ENCODE data around the gene COQ10A. TPM values are rescaled to one million over a fixed set of nuclear protein-coding genes. Genes with fewer than 3 reads are reported as not detected.

COQ10A gene
- total RNA-seq, 1 experiment from 2014 or later: 6.9 TPM

GRCh38 chr12:56299308-56299852 lies 32.6 kb downstream of the COQ10A start:
- no peak for DNase-seq
- Histone ChIP-seq H2AFZ (peak overlapping the region; percentile 84), H3K79me2 (ENCODE audit: low read depth) (peaks cover 57% of the 10 kb centered on the region), H3K4me1 (replicated peaks; ENCODE audit: insufficient read depth) (peaks cover 33% of the 10 kb centered on the region), H4K20me1 (ENCODE audit: insufficient read depth) (no peaks in the 10 kb centered on the region), H3K27me3 (ENCODE audit: insufficient read depth, low read depth) (no peaks in the 10 kb centered on the region), H3K4me3 (peak overlapping the region; percentile 88), H3K4me2 (peak overlapping the region; percentile 91), H3K9me2 (ENCODE audit: insufficient read depth) (no peaks in the 10 kb centered on the region), H3K27ac (peak overlapping the region; percentile 31; the same call in 1 of the 2 replicates), H3F3A (ENCODE audit: insufficient read depth, low read depth) (peaks cover 24% of the 10 kb centered on the region; the same call in 1 of the 2 replicates), H3K36me3 (ENCODE audit: low read depth) (0 out of 2 replicates have a peak, but pooled peaks cover 11% of the 10 kb centered on the region), H3K9me3 (ENCODE audit: insufficient read depth, low read depth) (no peaks in the 10 kb centered on the region)
- ChIA-PET CTCF (interaction anchor here (0.6 kb wide), 1 partner anchor 222 kb away, joined by 3 read pairs; the partner anchor contains the start of gene RBMS2), POLR2A (ENCODE audit: unreplicated experiment) (interaction anchor here (0.7 to 0.9 kb wide), 2 partner anchors 8 to 61 kb away, joined by 3 to 4 read pairs; partner anchors contain the start of gene STAT2)
- no peak for TF ChIP-seq CTCF (conservative IDR thresholded peaks at IDR 0.05)
- TF ChIP-seq EZH2 (IDR thresholded peaks at IDR 0.05; ENCODE audit: low read depth): no peak
- intact Hi-C loops (cut with micrococcal nuclease; ENCODE audit: unreplicated experiment): no loop called here
- BruUV-seq (replicated peaks): no TSS peak

GRCh38 chr12:56299853-56300643 lies 33.3 kb downstream of the COQ10A start, which contains the start of gene CS:
Gene CS (minus strand): TSS chr12:56300330. CDS start chr12:56300201, 129 bp downstream.
- POLR2A ChIA-PET (ENCODE audit: unreplicated experiment): no interaction called here
- intact Hi-C loops (cut with micrococcal nuclease; ENCODE audit: unreplicated experiment): loop anchor here (1.0 to 2.0 kb wide), 4 partner anchors 9 to 181 kb away; no protein-coding TSS in a partner anchor
- Histone ChIP-seq H3K4me3 (peak within 1 kb of the TSS; percentile 88), H3F3A (ENCODE audit: insufficient read depth, low read depth) (peaks cover 24% of the 10 kb centered on the region; the same call in 1 of the 2 replicates), H4K20me1 (ENCODE audit: insufficient read depth) (no peaks in the 10 kb centered on the region), H3K79me2 (ENCODE audit: low read depth) (peaks cover 51% of the 10 kb centered on the region), H3K4me1 (replicated peaks; ENCODE audit: insufficient read depth) (peaks cover 33% of the 10 kb centered on the region), H3K9me2 (ENCODE audit: insufficient read depth) (no peaks in the 10 kb centered on the region), H3K27ac (peak within 1 kb of the TSS; percentile 31), H3K9me3 (ENCODE audit: insufficient read depth, low read depth) (no peaks in the 10 kb centered on the region), H3K4me2 (peak within 1 kb of the TSS; percentile 97), H2AFZ (peak within 1 kb of the TSS; percentile 84), H3K27me3 (ENCODE audit: insufficient read depth, low read depth) (no peaks in the 10 kb centered on the region), H3K36me3 (ENCODE audit: low read depth) (0 out of 2 replicates have a peak, but pooled peaks cover 8% of the 10 kb centered on the region)
- BruUV-seq (replicated peaks): no TSS peak
- TF ChIP-seq EZH2 (IDR thresholded peaks at IDR 0.05; ENCODE audit: low read depth) (no peak), CTCF (conservative IDR thresholded peaks at IDR 0.05) (no peak)
- DNase-seq: peak; percentile 93 to 97
- CTCF ChIA-PET: interaction anchor here (0.6 kb wide), 2 partner anchors 55 to 58 kb away, joined by 3 to 5 read pairs; no protein-coding TSS in a partner anchor

Data from PC-9 (cell line).